IPS DF 19.7 (cell line): ENCODE measurements around the gene RBBP6.

Experiments
- DNase-seq: peaks from one replicate; pipeline ENCODE4 v3.0.0-alpha.2; 2013; ENCODE audit warnings: low read depth, low spot score

RBBP6 gene

GRCh38 chr16:24524855-24525677, 14.3 kb upstream of the RBBP6 start:
- DNase-seq: no peak

- no peak for DNase-seq
Observed at GRCh38 chr16:24525970-24526559, 13.3 kb upstream of the RBBP6 start.

GRCh38 chr16:24526701-24527495, 12.5 kb upstream of the RBBP6 start:
- DNase-seq: no peak

GRCh38 chr16:24531166-24531565, 8.2 kb upstream of the RBBP6 start:
- DNase-seq: no peak

- no peak for DNase-seq
Observed at GRCh38 chr16:24534620-24535019, 4.7 kb upstream of the RBBP6 start.

- DNase-seq: no peak
Observed at GRCh38 chr16:24535827-24536226, 3.5 kb upstream of the RBBP6 start.

GRCh38 chr16:24536671-24537070, 2.7 kb upstream of the RBBP6 start:
- no peak for DNase-seq

GRCh38 chr16:24537474-24538337, 1.7 kb upstream of the RBBP6 start:
- no peak for DNase-seq

- DNase-seq: no peak
Observed at GRCh38 chr16:24538756-24539294, 541 bp upstream of the RBBP6 start.

GRCh38 chr16:24539850-24540601, 660 bp downstream of the RBBP6 start:
- DNase-seq: no peak

- DNase-seq: no peak
Observed at GRCh38 chr16:24540602-24541210, 1.3 kb downstream of the RBBP6 start.

- no peak for DNase-seq
Observed at GRCh38 chr16:24541233-24541933, 2.0 kb downstream of the RBBP6 start.

- DNase-seq: no peak
Observed at GRCh38 chr16:24543949-24544348, 4.6 kb downstream of the RBBP6 start.

GRCh38 chr16:24544640-24545039, 5.3 kb downstream of the RBBP6 start:
- DNase-seq: no peak

- DNase-seq: no peak
Observed at GRCh38 chr16:24550295-24550694, 10.9 kb downstream of the RBBP6 start.

- no peak for DNase-seq
Observed at GRCh38 chr16:24552705-24553246, 13.4 kb downstream of the RBBP6 start.

- DNase-seq: no peak
Observed at GRCh38 chr16:24553983-24554382, 14.6 kb downstream of the RBBP6 start.

GRCh38 chr16:24555346-24555872, 16.0 kb downstream of the RBBP6 start:
- DNase-seq: no peak

- DNase-seq: no peak
Observed at GRCh38 chr16:24562811-24563210, 23.4 kb downstream of the RBBP6 start.
